Adrenal gland (tissue), 12 donors: ENCODE results near the gene TERB1. TPM values are rescaled to one million over a fixed set of nuclear protein-coding genes. Genes with fewer than 3 reads are reported as not detected.

ENCODE experiments used
- DNase-seq, 7 donors: peaks; one replicate each; pipeline ENCODE4 v3.0.0-alpha.2; 2019 to 2020
- H3K27ac ChIP-seq, 5 donors: fragments of 200-600 bp; sonication (generic) in 4 of 5; 1 replicate in 3 of 5; 2 replicates in 2 of 5; pipeline versions ENCODE4 v1.5.1 to v1.8.0; 2016 to 2020; ENCODE audit warnings: mild to moderate bottlenecking in 1 of 5
- H3K27me3 ChIP-seq: fragments of 200-600 bp; 2 replicates; pipeline ENCODE4 v1.8.0; 2021
- H3K36me3 ChIP-seq, 2 donors: fragments of 200-600 bp; replicated peaks in 1 of 2; 1 replicate in 1 of 2; 2 replicates in 1 of 2; pipeline versions ENCODE4 v1.5.1 to v1.8.0; 2018 to 2022
- H3K4me1 ChIP-seq, 2 donors: fragments of 200-600 bp; replicated peaks in 1 of 2; 1 replicate in 1 of 2; 2 replicates in 1 of 2; pipeline versions ENCODE4 v1.5.1 to v1.8.0; 2018 to 2021
- H3K4me3 ChIP-seq, 4 donors: fragments of 200-600 bp; sonication (generic) in 3 of 4; one replicate each; pipeline ENCODE4 v1.5.1; 2016 to 2018
- H3K9me3 ChIP-seq, 3 donors: fragments of 200-600 bp; sonication (generic) in 1 of 3; replicated peaks in 1 of 3; 1 replicate in 2 of 3; 2 replicates in 1 of 3; pipeline versions ENCODE4 v1.5.1 to v1.8.0; 2016 to 2021
- CTCF ChIP-seq, 6 experiments: fragments of 450-650 bp in 4 of 6; fragments of 200-600 bp in 2 of 6; sonication (generic) in 1 of 6; IDR thresholded peaks; 1 replicate in 5 of 6; 2 replicates in 1 of 6; pipeline versions ENCODE4 v1.5.1 to v1.8.0; 2016 to 2021; ENCODE audit warnings: antibody characterized with exemption in 6 of 6, mild to moderate bottlenecking in 2 of 6, moderate library complexity in 1 of 6
- POLR2A ChIP-seq, 2 donors: fragments of 450-650 bp; IDR thresholded peaks; one replicate each; pipeline ENCODE4 v1.6.1; 2017; ENCODE audit warnings: antibody characterized with exemption in 2 of 2, mild to moderate bottlenecking in 2 of 2, moderate library complexity in 1 of 2
- WGBS, 4 donors: extraction: QIAGEN DNeasy Blood & Tissue Kit in 2 of 4; methylation state at CpG; one replicate each; pipeline versions ENCODE4 v1.1.5 to v1.1.7; 2013 to 2017; 5-methylcytosine and 5-hydroxymethylcytosine counted together
- intact Hi-C, 2 donors: fragments of 100-400 bp; cut with DNase I; formaldehyde crosslinking; loops; one replicate each; pipeline versions ENCODE4 v1.14.1 to v1.15.0; 2022 to 2023
- polyA plus RNA-seq, 3 donors: library from polyadenylated mRNA; stranded (reverse); fragments of 200-250 nt in 2 of 3; fragments of 350-450 nt in 1 of 3; fragmentation: Illumina TruSeq in 1 of 3; extraction: RNeasy Lipid Tissue Mini Kit (QIAGEN cat#74804) in 1 of 3; gene quantifications; one replicate each; pipeline ENCODE4 v1.2.3, GENCODE V29; 2013 to 2014
- total RNA-seq, 9 donors: library from RNA; depleted of rRNA in 4 of 9; stranded (reverse); fragments of >200 nt in 4 of 9; fragments of 120-200 nt in 1 of 9; fragmentation: NEBNext Ultra II Directional in 1 of 9; extraction: Animal tissue kit (Norgen Biotek cat#: 25700) in 1 of 9; gene quantifications; one replicate each; pipeline versions ENCODE4 v1.1.0 to v1.2.4, GENCODE V29; 2013 to 2023
- donor health status: healthy with polysubstance abuse.
- donor health status: Bipolar disorder and iron deficiency.
- donor health status: DM: yes; HTN: yes; CAD: no.
- donor health status: DM: no; HTN: no; CAD: no.
- donor health status: DM: no; HTN: no; CAD: no.
- donor health status: DM: yes; HTN: yes; CAD: no.

TERB1 gene
- total and polyA plus RNA-seq, 12 donors, result 0.06 TPM; not detected in 11

- intact Hi-C loops, result loop anchor here in 1 of 2 donors (10.0 kb wide), 1 partner anchor 121 kb away; no protein-coding TSS in a partner anchor
- Histone ChIP-seq H3K4me1 (peaks cover 8 to 11% of the 10 kb centered on the region in 2 donors), H3K9me3 (no peaks in the 10 kb centered on the region), H3K4me3 (no peak overlapping the region), H3K27me3 (peaks cover 22% of the 10 kb centered on the region), H3K36me3 (no peaks in the 10 kb centered on the region), H3K27ac (no peak overlapping the region)
- DNase-seq, result peak in 5 of 7 donors; percentile 11 to 47 (median 28)
- TF ChIP-seq CTCF (IDR thresholded peaks at IDR 0.05) (no peak), POLR2A (IDR thresholded peaks at IDR 0.05) (no peak)
- WGBS, 4 donors, result 24 to 51% (median 43%) methylated on average over 5 to 9 of the region's 9 CpGs
These were observed 44.4 kb upstream of the TERB1 start for GRCh38 chr16:66845791-66846221.

- 12 to 17% (median 16%) methylated on average over 7 to 10 of the region's 10 CpGs for WGBS, 4 donors
- no peak for DNase-seq
- Histone ChIP-seq H3K36me3 (no peaks in the 10 kb centered on the region), H3K4me3 (peak overlapping the region in 1 of 4 donors; percentile 52), H3K27me3 (peaks cover 22% of the 10 kb centered on the region), H3K4me1 (peaks cover 8 to 11% of the 10 kb centered on the region in 2 donors), H3K9me3 (no peaks in the 10 kb centered on the region), H3K27ac (no peak overlapping the region)
- TF ChIP-seq POLR2A (IDR thresholded peaks at IDR 0.05) (no peak), CTCF (IDR thresholded peaks at IDR 0.05) (no peak)
- intact Hi-C loops, result loop anchor here in 1 of 2 donors (10.0 kb wide), 1 partner anchor 120 kb away; no protein-coding TSS in a partner anchor
These were observed 43.7 kb upstream of the TERB1 start for GRCh38 chr16:66845080-66845410.

GRCh38 chr16:66844342-66845079, 43.1 kb upstream of the TERB1 start, which contains the start of gene CA7:
CA7 (plus strand) TSS chr16:66844414; CDS start chr16:66844488, 74 bp downstream.
- DNase-seq, result peak in 2 of 7 donors; percentile 13 to 30
- no peaks in the 10 kb centered on the region for H3K9me3 ChIP-seq
- 1 to 2% (median 1%) methylated on average over 21 to 79 of the region's 79 CpGs; no CpG with 5 or more reads in 1 of the 4 donors for WGBS, 4 donors
- H3K36me3 ChIP-seq, result no peaks in the 10 kb centered on the region
- no peak for TF ChIP-seq CTCF (IDR thresholded peaks at IDR 0.05)
- no peak for TF ChIP-seq POLR2A (IDR thresholded peaks at IDR 0.05)
- peaks cover 8 to 11% of the 10 kb centered on the region in 2 donors for H3K4me1 ChIP-seq
- intact Hi-C loops, result loop anchor here in 1 of 2 donors (10.0 kb wide), 1 partner anchor 120 kb away; no protein-coding TSS in a partner anchor
- H3K27me3 ChIP-seq, result peaks cover 22% of the 10 kb centered on the region
- no peak within 1 kb of the TSS for H3K27ac ChIP-seq
- H3K4me3 ChIP-seq, result peak within 1 kb of the TSS in 2 of 4 donors; percentile 22 to 52

GRCh38 chr16:66844009-66844341, 42.6 kb upstream of the TERB1 start:
- 21 to 51% (median 26%) methylated on average over 3 to 14 of the region's 14 CpGs for WGBS, 4 donors
- Histone ChIP-seq H3K4me1 (peaks cover 8 to 11% of the 10 kb centered on the region in 2 donors), H3K27me3 (peaks cover 22% of the 10 kb centered on the region), H3K9me3 (no peaks in the 10 kb centered on the region), H3K27ac (no peak overlapping the region), H3K36me3 (no peaks in the 10 kb centered on the region), H3K4me3 (peak overlapping the region in 2 of 4 donors; percentile 22 to 52)
- TF ChIP-seq CTCF (IDR thresholded peaks at IDR 0.05), result no peak
- TF ChIP-seq POLR2A (IDR thresholded peaks at IDR 0.05), result no peak
- intact Hi-C loops, result loop anchor here in 1 of 2 donors (10.0 kb wide), 1 partner anchor 119 kb away; no protein-coding TSS in a partner anchor
- peak in 1 of 7 donors; percentile 23 for DNase-seq
